ENCODE data around the gene CLP1.

Gene CLP1

GRCh38 chr11:57633394-57634070, 24.0 kb upstream of the CLP1 start:
- TF ChIP-seq, protein P1, sequence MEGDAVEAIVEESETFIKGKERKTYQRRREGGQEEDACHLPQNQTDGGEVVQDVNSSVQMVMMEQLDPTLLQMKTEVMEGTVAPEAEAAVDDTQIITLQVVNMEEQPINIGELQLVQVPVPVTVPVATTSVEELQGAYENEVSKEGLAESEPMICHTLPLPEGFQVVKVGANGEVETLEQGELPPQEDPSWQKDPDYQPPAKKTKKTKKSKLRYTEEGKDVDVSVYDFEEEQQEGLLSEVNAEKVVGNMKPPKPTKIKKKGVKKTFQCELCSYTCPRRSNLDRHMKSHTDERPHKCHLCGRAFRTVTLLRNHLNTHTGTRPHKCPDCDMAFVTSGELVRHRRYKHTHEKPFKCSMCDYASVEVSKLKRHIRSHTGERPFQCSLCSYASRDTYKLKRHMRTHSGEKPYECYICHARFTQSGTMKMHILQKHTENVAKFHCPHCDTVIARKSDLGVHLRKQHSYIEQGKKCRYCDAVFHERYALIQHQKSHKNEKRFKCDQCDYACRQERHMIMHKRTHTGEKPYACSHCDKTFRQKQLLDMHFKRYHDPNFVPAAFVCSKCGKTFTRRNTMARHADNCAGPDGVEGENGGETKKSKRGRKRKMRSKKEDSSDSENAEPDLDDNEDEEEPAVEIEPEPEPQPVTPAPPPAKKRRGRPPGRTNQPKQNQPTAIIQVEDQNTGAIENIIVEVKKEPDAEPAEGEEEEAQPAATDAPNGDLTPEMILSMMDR (IDR thresholded peaks at IDR 0.05; ENCODE audit: control insufficient read depth, extremely low read depth, insufficient read depth) = no peak
- H3K4me3 ChIP-seq (ENCODE audit: low read depth, low read length) = no peak overlapping the region
- DNase-seq (ENCODE audit: low read depth) = no peak

GRCh38 chr11:57634311-57634710, 23.3 kb upstream of the CLP1 start:
- DNase-seq (ENCODE audit: low read depth) = no peak
- no peak overlapping the region for H3K4me3 ChIP-seq (ENCODE audit: low read depth, low read length)
- TF ChIP-seq, protein P1 (IDR thresholded peaks at IDR 0.05; ENCODE audit: control insufficient read depth, extremely low read depth, insufficient read depth) = no peak

DNA sequence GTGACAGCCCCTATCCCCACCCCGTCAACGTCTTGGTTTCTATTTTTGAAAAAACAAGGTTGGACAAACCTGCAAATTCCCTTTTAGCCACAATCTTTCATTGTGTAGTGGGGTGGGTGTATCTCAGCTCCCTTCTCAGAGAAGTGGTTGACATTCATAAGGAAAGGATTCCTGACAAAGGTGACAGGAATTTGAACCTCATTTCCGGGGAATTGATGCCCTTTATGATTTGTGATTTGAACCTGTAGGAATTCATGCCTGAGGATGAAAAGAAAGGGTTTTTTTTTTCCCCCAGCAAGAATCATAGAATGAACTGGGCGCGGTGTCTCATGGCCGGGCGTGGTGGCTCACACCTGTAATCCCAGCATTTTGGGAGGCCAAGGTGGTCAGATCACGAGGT, 22.3 kb upstream of the CLP1 start:
- no peak for DNase-seq (ENCODE audit: low read depth)
- H3K4me3 ChIP-seq (ENCODE audit: low read depth, low read length) = no peak overlapping the region
- TF ChIP-seq, protein P1 (IDR thresholded peaks at IDR 0.05; ENCODE audit: control insufficient read depth, extremely low read depth, insufficient read depth) = no peak

GRCh38 chr11:57637626-57638004, 19.9 kb upstream of the CLP1 start:
- H3K4me3 ChIP-seq (ENCODE audit: low read depth, low read length) = no peak overlapping the region
- TF ChIP-seq, protein P1 (IDR thresholded peaks at IDR 0.05; ENCODE audit: control insufficient read depth, extremely low read depth, insufficient read depth) = no peak
- no peak for DNase-seq (ENCODE audit: low read depth)

- no peak for DNase-seq (ENCODE audit: low read depth)
Observed at GRCh38 chr11:57638005-57638781, 19.4 kb upstream of the CLP1 start.

DNA sequence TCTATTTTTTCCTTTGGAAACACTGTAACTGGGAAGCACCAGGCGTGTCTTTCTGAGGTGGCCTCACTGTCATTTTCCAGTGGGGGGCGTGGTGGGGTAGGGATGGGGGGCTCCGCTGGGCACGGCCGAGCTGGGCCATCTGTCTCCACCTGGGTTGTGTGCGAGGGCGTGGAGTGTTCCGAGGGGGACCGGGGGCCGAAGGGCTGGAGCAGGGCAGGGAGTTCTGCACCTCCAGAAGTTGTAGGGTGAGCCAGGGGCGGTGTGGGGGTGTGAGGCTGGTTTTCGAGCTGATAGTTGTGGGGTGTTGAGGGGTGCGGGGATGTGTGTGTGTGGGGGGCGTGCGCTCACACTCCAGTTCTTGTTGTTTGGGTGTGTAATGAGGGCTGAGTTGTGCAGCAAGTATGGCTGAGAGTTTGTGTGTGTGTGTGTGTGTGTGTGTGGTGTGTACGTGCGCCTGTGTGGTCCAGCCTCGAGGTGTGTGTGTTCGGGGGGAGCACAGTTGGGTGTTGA, 18.7 kb upstream of the CLP1 start:
- TF ChIP-seq, protein P1 (IDR thresholded peaks at IDR 0.05; ENCODE audit: control insufficient read depth, extremely low read depth, insufficient read depth) = no peak
- H3K4me3 ChIP-seq (ENCODE audit: low read depth, low read length) = no peak overlapping the region
- no peak for DNase-seq (ENCODE audit: low read depth)

More at GRCh38 chr11:57638005-57638781, 19.4 kb upstream of the CLP1 start:
- H3K4me3 ChIP-seq (ENCODE audit: low read depth, low read length) = no peak overlapping the region
- TF ChIP-seq, protein P1 (IDR thresholded peaks at IDR 0.05; ENCODE audit: control insufficient read depth, extremely low read depth, insufficient read depth) = no peak
